ENCODE measurements around the gene LUC7L3.
"Not testable (repeated sequence)": the region's sequence is repeated elsewhere in the genome, so short reads cannot be mapped to it uniquely, and the experiment has no call there.

The LUC7L3 gene

GRCh38 chr17:50798424-50799288, 79.3 kb downstream of the LUC7L3 start:
- no peaks in the 10 kb centered on the region for H3K9me3 ChIP-seq (ENCODE audit: low read length)
- H2AFZ ChIP-seq (ENCODE audit: low read depth, low read length), result no peak overlapping the region
- H3K27me3 ChIP-seq (ENCODE audit: insufficient read depth, low read length), result no peaks in the 10 kb centered on the region
- H3K4me1 ChIP-seq (ENCODE audit: insufficient read depth, low read length), result no peaks in the 10 kb centered on the region
- no peak overlapping the region for H3K4me3 ChIP-seq (ENCODE audit: low read length)
- no peaks in the 10 kb centered on the region for H3K36me3 ChIP-seq (ENCODE audit: insufficient read depth, low read length)

GRCh38 chr17:50799582-50799981, 80.2 kb downstream of the LUC7L3 start:
- Histone ChIP-seq H2AFZ (ENCODE audit: low read depth, low read length) (no peak overlapping the region), H3K36me3 (ENCODE audit: insufficient read depth, low read length) (no peaks in the 10 kb centered on the region), H3K9me3 (ENCODE audit: low read length) (no peaks in the 10 kb centered on the region), H3K4me1 (ENCODE audit: insufficient read depth, low read length) (no peaks in the 10 kb centered on the region), H3K4me3 (ENCODE audit: low read length) (no peak overlapping the region), H3K27me3 (ENCODE audit: insufficient read depth, low read length) (no peaks in the 10 kb centered on the region)

GRCh38 chr17:50800196-50800700, 80.8 kb downstream of the LUC7L3 start:
- no peaks in the 10 kb centered on the region for H3K27me3 ChIP-seq (ENCODE audit: insufficient read depth, low read length)
- no peaks in the 10 kb centered on the region for H3K9me3 ChIP-seq (ENCODE audit: low read length)
- H3K4me1 ChIP-seq (ENCODE audit: insufficient read depth, low read length), result no peaks in the 10 kb centered on the region
- no peak overlapping the region for H3K4me3 ChIP-seq (ENCODE audit: low read length)
- no peaks in the 10 kb centered on the region for H3K36me3 ChIP-seq (ENCODE audit: insufficient read depth, low read length)
- no peak overlapping the region for H2AFZ ChIP-seq (ENCODE audit: low read depth, low read length)

GRCh38 chr17:50802609-50803571, 83.5 kb downstream of the LUC7L3 start:
- H3K36me3 ChIP-seq (ENCODE audit: insufficient read depth, low read length), result no peaks in the 10 kb centered on the region
- no peak overlapping the region for H2AFZ ChIP-seq (ENCODE audit: low read depth, low read length)
- no peaks in the 10 kb centered on the region for H3K4me1 ChIP-seq (ENCODE audit: insufficient read depth, low read length)
- no peaks in the 10 kb centered on the region for H3K27me3 ChIP-seq (ENCODE audit: insufficient read depth, low read length)
- no peaks in the 10 kb centered on the region for H3K9me3 ChIP-seq (ENCODE audit: low read length)
- H3K4me3 ChIP-seq (ENCODE audit: low read length), result no peak overlapping the region

- Histone ChIP-seq H2AFZ (ENCODE audit: low read depth, low read length) (no peak overlapping the region), H3K36me3 (ENCODE audit: insufficient read depth, low read length) (no peaks in the 10 kb centered on the region), H3K27me3 (ENCODE audit: insufficient read depth, low read length) (no peaks in the 10 kb centered on the region), H3K4me3 (ENCODE audit: low read length) (no peak overlapping the region), H3K4me1 (ENCODE audit: insufficient read depth, low read length) (no peaks in the 10 kb centered on the region), H3K9me3 (ENCODE audit: low read length) (no peaks in the 10 kb centered on the region)
These were observed 84.3 kb downstream of the LUC7L3 start for GRCh38 chr17:50803676-50804075.

GRCh38 chr17:50804749-50805475, 85.5 kb downstream of the LUC7L3 start:
- H2AFZ ChIP-seq (ENCODE audit: low read depth, low read length); H3K27me3 ChIP-seq (ENCODE audit: insufficient read depth, low read length); H3K4me1 ChIP-seq (ENCODE audit: insufficient read depth, low read length); H3K9me3 ChIP-seq (ENCODE audit: low read length); H3K36me3 ChIP-seq (ENCODE audit: insufficient read depth, low read length); H3K4me3 ChIP-seq (ENCODE audit: low read length): not testable (repeated sequence)

GRCh38 chr17:50805486-50805885, 86.1 kb downstream of the LUC7L3 start:
- H3K4me1 ChIP-seq (ENCODE audit: insufficient read depth, low read length), result no peaks in the 10 kb centered on the region
- no peak overlapping the region for H2AFZ ChIP-seq (ENCODE audit: low read depth, low read length)
- H3K36me3 ChIP-seq (ENCODE audit: insufficient read depth, low read length), result no peaks in the 10 kb centered on the region
- no peak overlapping the region for H3K4me3 ChIP-seq (ENCODE audit: low read length)
- H3K27me3 ChIP-seq (ENCODE audit: insufficient read depth, low read length), result no peaks in the 10 kb centered on the region
- no peaks in the 10 kb centered on the region for H3K9me3 ChIP-seq (ENCODE audit: low read length)

All from neuron (in vitro differentiated cells).